Chondrocyte (in vitro differentiated cells): ENCODE data around the gene TTC28. TPM values are rescaled to one million over a fixed set of nuclear protein-coding genes. Genes with fewer than 3 reads are reported as not detected.

Experiments used
- DNase-seq: peaks from one replicate; pipeline ENCODE4 v3.0.0; 2021; ENCODE audit warnings: mixed read lengths, low spot score
- H3K27ac Mint-ChIP-seq: one replicate; pipeline ENCODE4 v1.8.0; 2021; ENCODE audit warnings: mild to moderate bottlenecking, moderate library complexity, mixed read lengths; ENCODE audit not compliant: unreplicated experiment
- H3K27me3 Mint-ChIP-seq: 2 replicates; pipeline ENCODE4 v1.8.0; 2021; ENCODE audit warnings: low read depth, mixed read lengths
- H3K36me3 Mint-ChIP-seq: 2 replicates; pipeline ENCODE4 v1.8.0; 2021; ENCODE audit warnings: low read depth, mixed read lengths
- H3K4me1 Mint-ChIP-seq: 2 replicates; pipeline ENCODE4 v1.8.0; 2021; ENCODE audit warnings: low read depth, mild to moderate bottlenecking, mixed read lengths
- H3K4me3 Mint-ChIP-seq: one replicate; pipeline ENCODE4 v1.8.0; 2021; ENCODE audit warnings: mild to moderate bottlenecking, moderate library complexity, mixed read lengths; ENCODE audit not compliant: unreplicated experiment
- H3K9me3 Mint-ChIP-seq: 2 replicates; pipeline ENCODE4 v1.8.0; 2021; ENCODE audit warnings: low read depth, mixed read lengths
- total RNA-seq: library from RNA; stranded (reverse); gene quantifications from 3 replicates; pipeline ENCODE4 v1.2.1, GENCODE V29; 2021
- TF ChIP-seq, protein P1 (sequence below): fragments of 200-600 bp; sonication (generic); IDR thresholded peaks from 2 replicates; pipeline ENCODE4 v1.5.0; 2021; ENCODE audit warnings: antibody characterized with exemption, mild to moderate bottlenecking, moderate library complexity

Gene TTC28
- total RNA-seq, 1 donor from 2014 or later: 38.3 TPM

DNA sequence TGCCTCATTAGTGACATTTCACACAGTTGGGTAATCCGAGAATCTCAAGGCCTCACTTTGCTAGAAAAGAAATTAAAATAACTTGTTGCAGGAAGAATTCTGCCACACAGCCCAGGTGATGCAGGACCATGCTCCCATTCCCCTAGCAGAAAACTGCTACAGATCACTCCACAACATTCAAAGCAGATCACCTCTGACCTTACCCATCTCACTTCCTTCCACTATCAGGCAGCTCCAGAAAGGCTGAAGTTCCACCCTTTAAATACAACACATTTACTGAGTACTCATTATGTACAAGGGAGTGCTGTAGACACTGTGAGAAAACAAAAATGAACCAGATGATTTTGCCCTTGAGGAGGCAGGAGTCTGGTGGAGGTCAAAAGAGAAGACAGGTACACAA lies 231.0 kb downstream of the TTC28 start:
- Mint-ChIP-seq H3K9me3 (peaks cover 2% of the 10 kb centered on the region), H3K4me1 (peaks cover 4% of the 10 kb centered on the region), H3K36me3 (no peaks in the 10 kb centered on the region), H3K4me3 (no peak overlapping the region), H3K27me3 (no peaks in the 10 kb centered on the region), H3K27ac (no peak overlapping the region)
- DNase-seq: no peak
- TF ChIP-seq, protein P1, sequence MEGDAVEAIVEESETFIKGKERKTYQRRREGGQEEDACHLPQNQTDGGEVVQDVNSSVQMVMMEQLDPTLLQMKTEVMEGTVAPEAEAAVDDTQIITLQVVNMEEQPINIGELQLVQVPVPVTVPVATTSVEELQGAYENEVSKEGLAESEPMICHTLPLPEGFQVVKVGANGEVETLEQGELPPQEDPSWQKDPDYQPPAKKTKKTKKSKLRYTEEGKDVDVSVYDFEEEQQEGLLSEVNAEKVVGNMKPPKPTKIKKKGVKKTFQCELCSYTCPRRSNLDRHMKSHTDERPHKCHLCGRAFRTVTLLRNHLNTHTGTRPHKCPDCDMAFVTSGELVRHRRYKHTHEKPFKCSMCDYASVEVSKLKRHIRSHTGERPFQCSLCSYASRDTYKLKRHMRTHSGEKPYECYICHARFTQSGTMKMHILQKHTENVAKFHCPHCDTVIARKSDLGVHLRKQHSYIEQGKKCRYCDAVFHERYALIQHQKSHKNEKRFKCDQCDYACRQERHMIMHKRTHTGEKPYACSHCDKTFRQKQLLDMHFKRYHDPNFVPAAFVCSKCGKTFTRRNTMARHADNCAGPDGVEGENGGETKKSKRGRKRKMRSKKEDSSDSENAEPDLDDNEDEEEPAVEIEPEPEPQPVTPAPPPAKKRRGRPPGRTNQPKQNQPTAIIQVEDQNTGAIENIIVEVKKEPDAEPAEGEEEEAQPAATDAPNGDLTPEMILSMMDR: no peak

DNA sequence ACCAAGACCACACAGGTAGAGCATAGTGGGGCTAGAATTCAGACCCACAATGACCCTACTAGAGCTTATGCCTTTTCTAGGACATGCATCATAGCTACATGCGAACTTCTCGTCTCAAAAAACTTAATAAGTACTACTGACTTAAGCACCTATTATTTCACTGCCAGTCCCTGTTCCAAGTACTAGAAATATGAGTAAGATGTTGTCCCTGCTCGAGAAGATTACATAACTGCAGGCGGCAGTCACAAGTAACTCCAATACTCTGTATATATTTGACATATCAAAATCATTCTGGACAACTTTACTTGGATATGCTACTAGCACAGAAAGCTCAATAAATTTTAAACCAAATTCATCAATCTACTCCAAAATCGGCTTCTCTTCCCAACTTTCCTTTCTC lies 235.0 kb downstream of the TTC28 start:
- H3K4me1 Mint-ChIP-seq: peaks cover 27% of the 10 kb centered on the region
- H3K9me3 Mint-ChIP-seq: no peaks in the 10 kb centered on the region
- no peak for DNase-seq
- H3K27ac Mint-ChIP-seq: no peak overlapping the region
- no peaks in the 10 kb centered on the region for H3K27me3 Mint-ChIP-seq
- H3K36me3 Mint-ChIP-seq: no peaks in the 10 kb centered on the region
- H3K4me3 Mint-ChIP-seq: no peak overlapping the region
- TF ChIP-seq, protein P1: no peak

DNA sequence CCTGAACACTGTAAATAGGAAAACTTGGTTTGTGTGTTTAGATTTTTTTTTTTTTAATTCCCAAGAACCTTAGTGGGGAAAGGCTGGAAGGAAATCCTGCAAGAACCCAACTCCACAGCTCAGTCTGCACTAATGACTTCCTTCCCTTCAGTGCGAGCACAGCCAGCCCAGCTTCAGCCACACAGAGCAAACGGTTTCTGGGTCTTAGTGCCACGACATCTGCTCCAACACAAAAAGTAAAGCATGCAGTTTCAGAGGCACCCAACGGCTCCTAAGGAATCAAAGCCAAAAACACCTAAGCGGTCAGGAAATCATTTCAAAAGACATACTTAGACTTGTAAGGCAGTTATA lies 236.1 kb downstream of the TTC28 start:
- Mint-ChIP-seq H3K9me3 (no peaks in the 10 kb centered on the region), H3K4me3 (peak overlapping the region; percentile 78), H3K27ac (peak overlapping the region; percentile 93), H3K27me3 (no peaks in the 10 kb centered on the region), H3K4me1 (peaks cover 38% of the 10 kb centered on the region), H3K36me3 (no peaks in the 10 kb centered on the region)
- DNase-seq: no peak
- TF ChIP-seq, protein P1: no peak

DNA sequence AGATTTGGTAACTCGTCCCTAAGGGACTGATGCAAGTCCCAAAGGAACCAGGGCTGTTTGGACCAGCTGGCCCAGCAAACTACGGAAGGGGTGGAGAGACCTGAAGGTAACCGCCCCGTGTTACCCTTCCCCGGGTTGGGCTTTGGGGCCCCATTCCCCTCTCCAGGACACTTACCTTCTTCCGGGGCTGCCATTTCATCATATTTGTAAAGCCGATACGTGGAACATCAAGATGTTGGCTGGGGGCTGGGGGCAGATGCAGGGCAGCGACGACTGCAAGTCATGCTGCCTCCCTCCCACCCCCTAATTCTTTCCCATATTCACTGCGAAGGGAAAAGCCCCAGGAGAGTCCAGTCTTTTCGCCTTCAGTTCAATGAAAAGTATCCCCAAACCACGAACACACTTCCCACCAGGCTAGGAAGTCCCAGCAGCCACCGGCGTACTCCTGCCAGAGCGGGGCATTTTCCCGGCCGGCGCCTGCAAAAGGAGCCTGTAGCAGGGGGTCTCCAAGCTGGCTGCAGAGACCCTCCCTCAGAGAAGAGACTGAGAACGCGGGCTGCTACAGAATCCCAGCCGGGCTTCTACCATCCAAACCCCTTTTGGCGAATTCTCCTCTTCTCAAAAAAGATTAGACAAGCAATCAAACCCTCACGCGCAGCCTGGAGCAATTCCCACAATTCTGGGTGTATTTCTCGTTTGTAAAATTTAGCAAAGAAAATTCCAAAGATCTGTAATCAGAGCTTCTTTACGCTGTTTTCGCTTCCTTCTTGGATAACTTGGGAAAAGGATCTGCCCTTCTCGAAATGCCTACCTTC lies 236.7 kb downstream of the TTC28 start:
- Mint-ChIP-seq H3K27me3 (no peaks in the 10 kb centered on the region), H3K27ac (peak overlapping the region; percentile 93), H3K9me3 (no peaks in the 10 kb centered on the region), H3K36me3 (no peaks in the 10 kb centered on the region), H3K4me1 (peaks cover 43% of the 10 kb centered on the region), H3K4me3 (peak overlapping the region; percentile 78)
- no peak for DNase-seq
- TF ChIP-seq, protein P1: no peak

DNA sequence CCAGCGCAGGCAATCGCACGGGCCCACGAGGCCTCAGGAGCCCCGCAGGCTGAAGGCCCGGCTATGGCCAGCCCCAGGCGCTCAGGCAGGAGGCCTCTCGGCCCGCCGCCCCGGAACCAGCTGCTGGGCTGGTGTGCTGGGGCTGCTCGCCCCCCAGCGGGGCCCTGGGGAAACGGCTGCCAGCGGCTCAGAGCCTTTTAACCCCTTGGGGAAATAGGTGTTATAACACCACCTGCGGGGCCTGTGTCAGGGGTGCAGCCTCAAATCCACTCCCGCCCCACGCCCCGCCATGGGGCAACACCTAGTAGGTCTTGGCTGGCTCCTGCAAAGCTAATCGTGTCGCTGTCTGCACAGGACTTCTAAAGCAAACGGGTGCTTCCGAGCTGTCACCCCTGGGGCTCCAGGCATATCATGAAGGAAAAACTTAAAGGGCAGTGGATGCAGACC lies 237.4 kb downstream of the TTC28 start:
- Mint-ChIP-seq H3K36me3 (no peaks in the 10 kb centered on the region), H3K4me3 (peak overlapping the region; percentile 78), H3K27me3 (no peaks in the 10 kb centered on the region), H3K4me1 (peaks cover 43% of the 10 kb centered on the region), H3K9me3 (no peaks in the 10 kb centered on the region), H3K27ac (peak overlapping the region; percentile 93)
- DNase-seq: peak; percentile 94
- TF ChIP-seq, protein P1: peak; percentile 85
